ENCODE results near the gene SAP25. TPM values are rescaled to one million over a fixed set of nuclear protein-coding genes. Genes with fewer than 3 reads are reported as not detected.

Gene SAP25
- total and polyA plus RNA-seq, 7 donors = 0.71 to 7.2 (median 2.2) TPM; not detected in 3

DNA sequence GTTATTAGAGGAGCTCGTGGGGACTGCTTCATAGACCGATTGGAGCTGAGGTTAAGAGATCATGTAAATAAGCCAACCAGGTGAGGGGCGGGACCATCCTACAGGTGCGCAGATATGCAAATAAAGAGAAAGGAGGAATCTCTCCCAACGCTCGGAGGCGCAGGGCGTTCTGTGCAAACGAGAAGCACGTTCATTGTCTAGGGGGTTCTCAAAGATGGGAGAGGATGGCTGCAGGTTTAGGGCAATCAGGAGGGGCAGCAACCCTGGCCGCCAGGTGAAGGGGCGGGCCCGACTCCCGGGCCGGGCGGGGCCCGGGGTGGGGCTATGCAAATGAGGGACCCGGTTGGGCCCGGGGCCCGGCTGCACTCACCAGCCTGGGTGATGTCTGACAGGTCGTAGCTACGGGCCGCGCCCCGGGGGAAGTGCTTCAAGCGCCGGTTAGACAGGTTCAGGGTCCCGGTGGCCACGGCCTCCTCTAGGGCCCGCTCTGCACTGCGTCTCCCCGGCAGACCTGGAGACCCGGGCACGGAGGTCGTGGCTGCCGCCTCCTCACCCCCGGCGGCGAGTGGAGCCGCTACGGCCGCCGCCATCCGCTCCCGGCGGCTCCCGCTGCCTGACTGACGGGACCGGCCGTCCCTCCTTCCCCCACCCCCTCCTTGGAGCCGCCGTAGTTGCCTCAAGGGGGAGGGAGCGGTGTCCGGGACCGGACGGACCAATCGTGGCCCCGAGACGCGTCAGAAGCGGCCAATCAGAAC lies 12.0 kb upstream of the SAP25 start, which contains the start of gene LRCH4:
Gene LRCH4, minus strand, starts transcription at position 619 of the 755 bp plus-strand sequence. Its CDS starts 29 bp downstream, at position 590.
- DNase-seq = no peak
- peaks cover 15 to 25% (median 18%) of the 10 kb centered on the region in 4 donors for H3K36me3 ChIP-seq
- H3K27ac ChIP-seq = peak within 1 kb of the TSS; percentile 91 to 96 (median 94)
- peak within 1 kb of the TSS; percentile 90 to 99 (median 94) for H3K4me3 ChIP-seq
- TF ChIP-seq, protein P1, sequence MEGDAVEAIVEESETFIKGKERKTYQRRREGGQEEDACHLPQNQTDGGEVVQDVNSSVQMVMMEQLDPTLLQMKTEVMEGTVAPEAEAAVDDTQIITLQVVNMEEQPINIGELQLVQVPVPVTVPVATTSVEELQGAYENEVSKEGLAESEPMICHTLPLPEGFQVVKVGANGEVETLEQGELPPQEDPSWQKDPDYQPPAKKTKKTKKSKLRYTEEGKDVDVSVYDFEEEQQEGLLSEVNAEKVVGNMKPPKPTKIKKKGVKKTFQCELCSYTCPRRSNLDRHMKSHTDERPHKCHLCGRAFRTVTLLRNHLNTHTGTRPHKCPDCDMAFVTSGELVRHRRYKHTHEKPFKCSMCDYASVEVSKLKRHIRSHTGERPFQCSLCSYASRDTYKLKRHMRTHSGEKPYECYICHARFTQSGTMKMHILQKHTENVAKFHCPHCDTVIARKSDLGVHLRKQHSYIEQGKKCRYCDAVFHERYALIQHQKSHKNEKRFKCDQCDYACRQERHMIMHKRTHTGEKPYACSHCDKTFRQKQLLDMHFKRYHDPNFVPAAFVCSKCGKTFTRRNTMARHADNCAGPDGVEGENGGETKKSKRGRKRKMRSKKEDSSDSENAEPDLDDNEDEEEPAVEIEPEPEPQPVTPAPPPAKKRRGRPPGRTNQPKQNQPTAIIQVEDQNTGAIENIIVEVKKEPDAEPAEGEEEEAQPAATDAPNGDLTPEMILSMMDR (IDR thresholded peaks at IDR 0.05) = no peak
- TF ChIP-seq EP300 (IDR thresholded peaks at IDR 0.05) (peak in 2 of 4 donors; percentile 44 to 82), POLR2AphosphoS5 (IDR thresholded peaks at IDR 0.05) (peak; percentile 98 to 100 (median 100)), POLR2A (IDR thresholded peaks at IDR 0.05) (peak; percentile 99)
- whole genome bisulfite sequencing, 2 donors = 0 to 1% methylated on average over 61 of the region's 61 CpGs
- H3K9me3 ChIP-seq = no peaks in the 10 kb centered on the region
- peaks cover 0 to 6% (median 0%) of the 10 kb centered on the region in 3 donors for H3K27me3 ChIP-seq
- intact Hi-C loops (cut with DNase I) = loop anchor here (1.0 to 10.0 kb wide), 3 partner anchors 19 to 269 kb away; partner anchors contain the start of gene SLC12A9
- peaks cover 0 to 44% (median 35%) of the 10 kb centered on the region in 4 donors for H3K4me1 ChIP-seq

DNA sequence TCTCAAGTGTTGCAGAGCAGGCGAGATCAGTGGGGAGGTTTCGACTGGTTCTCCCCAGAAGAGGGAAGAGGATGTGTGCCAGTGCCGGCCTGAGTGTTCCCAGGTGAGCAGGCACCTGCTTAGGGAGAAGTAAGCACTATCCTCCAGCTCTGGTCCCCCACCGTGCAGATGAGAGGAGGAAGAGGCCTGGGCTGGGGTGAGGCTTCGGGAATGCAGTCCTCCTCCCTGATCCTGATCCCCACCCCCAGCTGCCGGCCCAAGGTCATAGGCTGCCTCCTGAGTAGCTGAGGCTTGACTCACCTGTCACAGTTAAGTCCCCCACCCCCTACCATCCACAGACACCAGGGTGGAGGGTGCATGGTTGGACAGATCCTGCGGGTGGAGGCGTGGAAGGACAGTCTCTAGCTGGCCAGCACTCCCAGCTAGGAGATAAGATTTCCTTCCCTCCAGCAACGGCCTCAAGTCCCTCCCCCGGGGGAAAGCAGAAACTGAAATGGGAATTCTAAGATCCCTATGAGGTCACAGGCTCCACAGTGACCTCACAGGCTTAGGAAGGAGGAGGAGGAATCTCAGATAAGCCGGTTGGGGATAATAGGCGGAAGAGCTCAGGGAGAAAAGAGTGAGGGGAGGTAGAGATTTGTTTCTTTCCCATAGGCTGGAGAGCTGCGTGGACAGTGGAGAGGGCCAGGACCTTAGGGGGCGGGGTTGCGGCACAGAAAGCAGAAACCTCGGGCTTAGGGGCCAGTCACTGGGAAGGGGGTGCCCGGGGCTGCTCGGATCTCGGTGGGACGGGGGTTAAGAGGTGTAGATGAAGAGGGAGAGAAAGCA lies 11.2 kb upstream of the SAP25 start:
- peak; percentile 77 for DNase-seq
- H3K9me3 ChIP-seq = no peaks in the 10 kb centered on the region
- no peak for TF ChIP-seq EP300 (IDR thresholded peaks at IDR 0.05)
- TF ChIP-seq POLR2A (IDR thresholded peaks at IDR 0.05) = no peak
- no peak for TF ChIP-seq POLR2AphosphoS5 (IDR thresholded peaks at IDR 0.05)
- TF ChIP-seq, protein P1 (IDR thresholded peaks at IDR 0.05) = no peak
- intact Hi-C loops (cut with DNase I) = loop anchor here (10.0 kb wide), 1 partner anchor 270 kb away; the partner anchor contains the start of gene SLC12A9
- peaks cover 17 to 32% (median 23%) of the 10 kb centered on the region in 4 donors for H3K36me3 ChIP-seq
- WGBS, 2 donors = 3% methylated on average over 20 of the region's 20 CpGs
- H3K27me3 ChIP-seq = no peaks in the 10 kb centered on the region
- H3K4me3 ChIP-seq = peak overlapping the region; percentile 90 to 99 (median 94)
- peaks cover 0 to 44% (median 35%) of the 10 kb centered on the region in 4 donors for H3K4me1 ChIP-seq
- peak overlapping the region; percentile 89 to 96 (median 92) for H3K27ac ChIP-seq

DNA sequence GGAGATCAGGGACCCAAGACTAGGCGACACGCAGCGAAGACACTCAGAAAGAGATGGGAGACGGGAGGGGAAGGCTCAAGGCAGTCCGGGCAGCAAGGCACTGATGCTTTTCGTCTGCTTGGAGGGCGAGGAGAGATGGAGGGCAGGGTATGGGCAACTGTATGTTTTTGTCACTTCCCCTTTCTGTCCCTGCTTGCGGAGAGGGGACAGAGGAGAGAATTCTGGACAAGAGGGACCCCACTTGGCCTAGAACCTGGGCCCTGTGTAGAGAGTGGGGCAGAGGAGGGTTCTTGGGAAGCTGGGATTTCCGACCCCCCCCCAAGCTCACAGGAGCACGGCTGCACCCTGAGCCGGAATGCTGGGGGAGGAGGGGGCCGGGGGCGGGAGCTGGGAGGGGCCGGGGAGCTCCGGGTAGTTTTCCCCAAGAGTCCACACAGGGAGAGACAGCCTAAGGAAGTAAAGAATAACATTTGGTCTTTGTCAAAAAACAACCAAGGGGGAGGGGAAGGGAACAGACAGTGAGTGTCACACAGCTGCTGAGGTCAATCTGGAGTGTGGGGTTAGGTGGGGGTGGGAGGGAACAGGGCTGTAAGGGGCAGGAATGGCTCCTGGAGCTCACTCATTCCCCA lies 10.5 kb upstream of the SAP25 start:
- peaks cover 0 to 44% (median 35%) of the 10 kb centered on the region in 4 donors for H3K4me1 ChIP-seq
- TF ChIP-seq POLR2AphosphoS5 (IDR thresholded peaks at IDR 0.05) (no peak), POLR2A (IDR thresholded peaks at IDR 0.05) (no peak), EP300 (IDR thresholded peaks at IDR 0.05) (no peak)
- TF ChIP-seq, protein P1 (IDR thresholded peaks at IDR 0.05) = no peak
- peak; percentile 68 for DNase-seq
- 18 to 45% methylated on average over 15 of the region's 15 CpGs for WGBS, 2 donors
- peaks cover 22 to 39% (median 26%) of the 10 kb centered on the region in 4 donors for H3K36me3 ChIP-seq
- intact Hi-C loops (cut with DNase I) = loop anchor here (10.0 kb wide), 1 partner anchor 271 kb away; the partner anchor contains the start of gene SLC12A9
- no peaks in the 10 kb centered on the region for H3K9me3 ChIP-seq
- H3K27ac ChIP-seq = peak overlapping the region; percentile 89 to 96 (median 92)
- H3K27me3 ChIP-seq = no peaks in the 10 kb centered on the region
- H3K4me3 ChIP-seq = peak overlapping the region; percentile 90 to 99 (median 94)

Measured in sigmoid colon (tissue), 7 donors.